SU-DHL-6 (cell line): Measurements from ENCODE around the gene NUBPL.

ENCODE experiments used
- CTCF ChIP-seq: fragments of 200-600 bp; sonication (generic); IDR thresholded peaks from one replicate; pipeline ENCODE4 v1.5.1; 2017; ENCODE audit warnings: antibody characterized with exemption, mild to moderate bottlenecking, low read length, moderate library complexity; ENCODE audit not compliant: insufficient read depth, poor library complexity, severe bottlenecking
- EZH2phosphoT487 ChIP-seq: fragments of 200-600 bp; sonication (generic), shearing (Covaris generic); conservative IDR thresholded peaks from 2 replicates; pipeline ENCODE4 v1.6.1; 2018; ENCODE audit warnings: mild to moderate bottlenecking, antibody characterized with exemption, low read length, moderate library complexity, mixed read lengths

DNA sequence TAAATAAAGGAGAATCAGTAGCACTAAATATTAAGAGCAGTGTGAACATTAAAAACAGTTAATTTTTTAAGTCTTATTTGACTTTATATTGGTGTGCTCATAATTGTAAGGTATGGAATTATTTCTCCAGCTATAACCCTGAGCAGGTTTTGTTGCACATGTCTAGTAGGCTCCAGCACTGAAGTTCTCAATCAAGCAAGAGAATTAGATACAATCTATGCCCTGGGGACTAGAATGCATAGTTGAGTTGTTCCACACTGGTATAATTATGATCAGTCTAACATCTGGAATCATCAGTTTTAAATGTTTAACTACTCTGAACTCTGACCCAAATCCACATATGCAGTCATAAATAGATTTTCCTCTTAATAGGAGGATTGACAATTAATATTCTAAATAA is 258.1 kb downstream of the NUBPL start:
- TF ChIP-seq CTCF (no peak), EZH2phosphoT487 (no peak)
